DND-41 (cell line): ENCODE results near the gene SELENON.

Experiments used
- CTCF ChIP-seq: IDR thresholded peaks from 2 replicates; pipeline ENCODE4 v1.5.1; 2012; ENCODE audit warnings: borderline replicate concordance, low read length, moderate library complexity, mild to moderate bottlenecking; ENCODE audit not compliant: poor library complexity, severe bottlenecking; ENCODE audit errors: extremely low read depth
- EZH2 ChIP-seq: IDR thresholded peaks from 3 replicates; pipeline ENCODE4 v1.6.1; 2012; ENCODE audit warnings: borderline replicate concordance, low read depth, mild to moderate bottlenecking, moderate library complexity, low read length, inconsistent platforms; ENCODE audit not compliant: severe bottlenecking

- no peak for TF ChIP-seq CTCF
- TF ChIP-seq EZH2: no peak
Observed at GRCh38 chr1:25809283-25809926, 9.4 kb downstream of the SELENON start.
